Measurements from ENCODE around the gene GLDN.

GLDN gene

DNA sequence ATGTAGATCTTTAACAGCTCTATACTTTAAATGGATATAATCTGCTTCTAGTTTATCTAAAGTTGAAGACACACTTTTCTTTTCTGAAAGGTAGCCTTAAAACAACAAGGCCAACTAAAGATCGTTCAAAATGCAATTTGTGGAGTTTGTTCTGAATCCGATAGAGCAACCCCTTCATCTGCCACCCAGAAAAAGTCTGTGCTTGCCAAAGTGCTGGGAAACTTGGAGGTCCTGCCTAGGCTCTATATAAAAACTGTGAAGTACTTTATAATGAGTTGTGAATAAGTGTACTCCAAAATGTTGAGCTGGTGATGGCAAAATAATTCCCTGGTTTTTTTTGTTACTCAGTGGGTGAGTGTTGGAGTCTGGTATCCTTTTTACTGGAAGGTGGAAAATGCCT, 12.5 kb downstream of the GLDN start:
- DNase-seq (ENCODE audit: low spot score in 2 of 2) = no peak
- H3K4me3 ChIP-seq = no peak overlapping the region
- H3K9me3 ChIP-seq = no peaks in the 10 kb centered on the region
- in situ Hi-C loops (cut with MboI; ENCODE audit: low sequenced_read_pairs) = no loop called here
- no peaks in the 10 kb centered on the region for H3K36me3 ChIP-seq (replicated peaks)
- H3K27me3 ChIP-seq (ENCODE audit: low read depth) = no peaks in the 10 kb centered on the region
- H3K4me1 ChIP-seq = no peaks in the 10 kb centered on the region

DNA sequence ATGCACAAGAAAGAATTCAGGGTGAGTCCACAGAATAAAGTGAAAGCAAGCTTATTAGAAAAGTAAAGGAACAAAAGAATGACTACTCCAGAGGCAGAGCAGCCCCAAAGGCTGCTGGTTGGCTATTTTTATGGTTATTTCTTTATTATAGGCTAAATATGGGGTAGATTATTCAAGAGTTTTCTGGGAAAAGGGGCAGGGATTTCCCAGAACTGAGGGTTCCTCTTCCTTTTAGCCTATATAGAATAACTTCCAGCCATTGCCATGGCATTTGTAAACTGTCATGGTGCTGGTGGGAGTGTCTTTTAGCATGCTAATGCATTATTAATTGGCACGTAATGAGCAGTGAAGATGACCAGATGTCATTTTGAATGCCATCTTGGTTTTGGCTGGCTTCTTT, 13.6 kb downstream of the GLDN start:
- Histone ChIP-seq H3K27me3 (ENCODE audit: low read depth) (no peaks in the 10 kb centered on the region), H3K36me3 (replicated peaks) (no peaks in the 10 kb centered on the region), H3K4me3 (no peak overlapping the region), H3K9me3 (no peaks in the 10 kb centered on the region), H3K4me1 (no peaks in the 10 kb centered on the region)
- in situ Hi-C loops (cut with MboI; ENCODE audit: low sequenced_read_pairs) = no loop called here
- no peak for DNase-seq (ENCODE audit: low spot score in 2 of 2)

GRCh38 chr15:51356147-51356546, 14.7 kb downstream of the GLDN start:
- H3K9me3 ChIP-seq = no peaks in the 10 kb centered on the region
- no peaks in the 10 kb centered on the region for H3K27me3 ChIP-seq (ENCODE audit: low read depth)
- no peaks in the 10 kb centered on the region for H3K36me3 ChIP-seq (replicated peaks)
- no peak for DNase-seq (ENCODE audit: low spot score in 2 of 2)
- in situ Hi-C loops (cut with MboI; ENCODE audit: low sequenced_read_pairs) = no loop called here
- H3K4me1 ChIP-seq = no peaks in the 10 kb centered on the region
- no peak overlapping the region for H3K4me3 ChIP-seq

DNA sequence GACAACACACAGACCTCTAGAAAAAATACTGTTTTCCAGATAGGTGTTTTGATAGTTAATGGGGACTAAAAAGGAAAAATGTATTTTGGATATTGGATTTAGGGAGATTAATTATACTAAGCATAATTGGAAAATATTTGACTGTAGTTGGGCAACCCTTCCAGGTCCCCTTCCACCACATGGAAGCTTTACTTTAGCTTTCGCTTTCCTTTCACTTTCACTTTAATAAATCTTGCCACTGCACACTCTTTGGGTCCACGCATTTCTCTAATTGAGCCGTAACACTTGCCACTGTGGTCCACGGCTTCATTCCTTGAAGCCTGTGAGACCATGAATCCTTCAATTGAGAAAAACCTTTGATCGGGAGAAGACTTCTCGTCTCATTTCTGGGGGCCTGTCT, 15.5 kb downstream of the GLDN start:
- Histone ChIP-seq H3K4me3 (no peak overlapping the region), H3K4me1 (no peaks in the 10 kb centered on the region), H3K27me3 (ENCODE audit: low read depth) (no peaks in the 10 kb centered on the region), H3K36me3 (replicated peaks) (no peaks in the 10 kb centered on the region), H3K9me3 (no peaks in the 10 kb centered on the region)
- no peak for DNase-seq (ENCODE audit: low spot score in 2 of 2)
- in situ Hi-C loops (cut with MboI; ENCODE audit: low sequenced_read_pairs) = no loop called here

DNA sequence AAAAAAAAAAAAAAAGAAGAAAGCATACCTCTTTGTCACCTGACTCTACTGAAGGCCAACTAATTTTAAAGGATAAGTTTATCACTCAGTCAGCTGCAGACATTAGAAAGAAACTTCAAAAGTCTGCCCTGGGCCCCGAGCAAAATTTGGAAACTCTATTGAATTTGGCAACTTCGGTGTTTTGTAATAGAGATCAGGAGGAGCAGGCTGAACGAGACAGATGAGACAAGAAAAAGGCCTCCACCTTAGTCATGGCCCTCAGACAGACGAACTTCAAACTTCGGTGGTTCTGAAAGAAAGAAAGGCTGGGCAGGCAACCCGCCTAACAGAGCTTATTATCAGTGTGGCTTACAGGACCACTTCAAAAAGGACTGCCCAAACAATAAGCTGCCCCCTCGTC, 18.5 kb downstream of the GLDN start:
- Histone ChIP-seq H3K9me3 (no peaks in the 10 kb centered on the region), H3K36me3 (replicated peaks) (no peaks in the 10 kb centered on the region), H3K27me3 (ENCODE audit: low read depth) (no peaks in the 10 kb centered on the region), H3K4me1 (no peaks in the 10 kb centered on the region), H3K4me3 (no peak overlapping the region)
- in situ Hi-C loops (cut with MboI; ENCODE audit: low sequenced_read_pairs) = no loop called here
- no peak for DNase-seq (ENCODE audit: low spot score in 2 of 2)

DNA sequence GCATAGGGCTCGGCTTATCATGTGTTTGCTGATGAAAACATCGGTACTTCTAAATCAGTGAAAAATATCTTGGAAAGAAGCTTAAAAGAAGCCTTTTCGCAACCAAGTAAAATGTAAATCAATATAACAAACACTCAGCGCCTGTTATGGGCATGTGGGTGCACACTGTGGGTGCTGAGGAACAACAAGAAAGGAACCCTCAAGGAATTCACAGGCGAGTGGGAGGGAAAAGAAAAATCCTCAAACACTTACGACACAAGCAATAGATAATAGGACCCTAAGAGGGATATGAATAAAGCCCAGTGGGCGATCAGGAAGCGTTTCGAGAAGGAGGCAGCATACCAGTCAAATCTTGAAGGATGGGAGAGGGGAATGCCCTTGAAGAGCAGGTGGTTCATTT, 21.9 kb downstream of the GLDN start:
- Histone ChIP-seq H3K36me3 (replicated peaks) (no peaks in the 10 kb centered on the region), H3K4me1 (no peaks in the 10 kb centered on the region), H3K27me3 (ENCODE audit: low read depth) (peaks cover 3% of the 10 kb centered on the region; the same call in 1 of the 2 replicates), H3K4me3 (no peak overlapping the region), H3K9me3 (no peaks in the 10 kb centered on the region)
- in situ Hi-C loops (cut with MboI; ENCODE audit: low sequenced_read_pairs) = no loop called here
- no peak for DNase-seq (ENCODE audit: low spot score in 2 of 2)

GRCh38 chr15:51365417-51365816, 24.0 kb downstream of the GLDN start:
- H3K27me3 ChIP-seq (ENCODE audit: low read depth) = peaks cover 3% of the 10 kb centered on the region; the same call in 1 of the 2 replicates
- in situ Hi-C loops (cut with MboI; ENCODE audit: low sequenced_read_pairs) = no loop called here
- H3K36me3 ChIP-seq (replicated peaks) = no peaks in the 10 kb centered on the region
- H3K4me1 ChIP-seq = no peaks in the 10 kb centered on the region
- DNase-seq (ENCODE audit: low spot score in 2 of 2) = no peak
- H3K4me3 ChIP-seq = no peak overlapping the region
- no peaks in the 10 kb centered on the region for H3K9me3 ChIP-seq

DNA sequence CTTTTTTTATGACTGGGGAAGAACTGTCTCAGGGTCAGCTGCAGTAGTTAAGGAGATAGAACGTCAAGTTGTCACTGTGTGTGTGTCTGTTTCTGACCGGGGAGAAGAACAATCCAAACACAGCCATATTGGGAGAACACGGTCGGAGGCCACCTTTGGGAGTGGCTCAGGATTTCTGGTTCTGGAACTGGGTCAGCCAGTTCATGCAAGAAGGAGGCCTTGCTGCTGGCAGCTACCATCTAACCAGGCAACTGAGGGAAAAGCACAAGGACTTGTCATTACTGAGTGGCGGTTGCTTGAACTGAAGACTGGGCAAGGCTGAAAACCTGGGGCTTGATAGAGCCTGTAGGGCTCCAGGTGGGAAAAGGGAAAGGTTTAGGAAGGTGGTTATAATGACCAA, 24.6 kb downstream of the GLDN start:
- Histone ChIP-seq H3K4me3 (no peak overlapping the region), H3K4me1 (no peaks in the 10 kb centered on the region), H3K27me3 (ENCODE audit: low read depth) (peaks cover 3% of the 10 kb centered on the region; the same call in 1 of the 2 replicates), H3K36me3 (replicated peaks) (no peaks in the 10 kb centered on the region), H3K9me3 (no peaks in the 10 kb centered on the region)
- in situ Hi-C loops (cut with MboI; ENCODE audit: low sequenced_read_pairs) = no loop called here
- no peak for DNase-seq (ENCODE audit: low spot score in 2 of 2)

DNA sequence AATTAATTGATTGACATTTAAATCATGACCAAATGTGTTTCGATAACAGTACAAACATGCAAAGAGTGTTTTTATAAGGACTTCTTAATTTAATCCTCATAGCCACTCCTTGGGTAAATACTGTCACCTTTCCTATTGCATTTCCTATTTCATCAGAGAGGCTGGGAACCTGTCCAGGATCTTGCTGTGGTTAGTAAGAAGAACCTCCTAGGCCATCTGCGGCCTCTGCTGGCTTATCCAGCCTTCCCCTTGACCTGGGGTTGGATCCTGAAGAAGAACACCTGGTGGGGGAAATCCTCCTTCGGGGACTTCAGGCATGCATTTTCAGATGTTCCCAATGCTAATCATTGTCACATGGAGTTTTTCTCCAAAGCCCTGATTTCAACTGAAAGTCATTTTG, 25.5 kb downstream of the GLDN start:
- Histone ChIP-seq H3K9me3 (no peaks in the 10 kb centered on the region), H3K27me3 (ENCODE audit: low read depth) (peaks cover 3% of the 10 kb centered on the region; the same call in 1 of the 2 replicates), H3K4me1 (no peaks in the 10 kb centered on the region), H3K4me3 (no peak overlapping the region), H3K36me3 (replicated peaks) (no peaks in the 10 kb centered on the region)
- in situ Hi-C loops (cut with MboI; ENCODE audit: low sequenced_read_pairs) = no loop called here
- DNase-seq (ENCODE audit: low spot score in 2 of 2) = no peak

GRCh38 chr15:51367322-51367976, 26.0 kb downstream of the GLDN start:
- Histone ChIP-seq H3K9me3 (no peaks in the 10 kb centered on the region), H3K36me3 (replicated peaks) (no peaks in the 10 kb centered on the region), H3K27me3 (ENCODE audit: low read depth) (peaks cover 3% of the 10 kb centered on the region; the same call in 1 of the 2 replicates), H3K4me1 (no peaks in the 10 kb centered on the region), H3K4me3 (no peak overlapping the region)
- DNase-seq (ENCODE audit: low spot score in 2 of 2) = no peak
- in situ Hi-C loops (cut with MboI; ENCODE audit: low sequenced_read_pairs) = no loop called here

DNA sequence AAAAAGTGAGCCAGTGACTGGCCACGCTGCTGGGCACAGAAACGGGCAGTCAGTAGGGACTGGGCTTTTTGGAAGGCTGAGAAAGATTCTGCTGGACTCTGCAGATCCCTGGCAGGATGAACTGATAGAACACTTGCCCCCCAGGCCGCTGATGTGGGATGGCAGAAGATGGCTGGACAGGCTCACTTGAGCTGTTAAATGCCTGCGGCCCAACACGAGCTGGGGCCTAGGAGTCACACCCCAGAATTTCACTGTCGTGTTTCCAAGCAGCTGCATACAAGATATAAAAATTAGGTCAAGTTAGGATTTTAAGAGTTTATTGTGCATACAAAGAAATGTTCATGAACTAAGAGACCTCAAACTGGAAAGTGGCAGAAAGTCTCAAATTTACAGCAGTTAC, 26.9 kb downstream of the GLDN start:
- no peaks in the 10 kb centered on the region for H3K36me3 ChIP-seq (replicated peaks)
- H3K4me3 ChIP-seq = no peak overlapping the region
- peaks cover 3% of the 10 kb centered on the region; the same call in 1 of the 2 replicates for H3K27me3 ChIP-seq (ENCODE audit: low read depth)
- no peaks in the 10 kb centered on the region for H3K4me1 ChIP-seq
- no peaks in the 10 kb centered on the region for H3K9me3 ChIP-seq
- no peak for DNase-seq (ENCODE audit: low spot score in 2 of 2)
- in situ Hi-C loops (cut with MboI; ENCODE audit: low sequenced_read_pairs) = no loop called here

DNA sequence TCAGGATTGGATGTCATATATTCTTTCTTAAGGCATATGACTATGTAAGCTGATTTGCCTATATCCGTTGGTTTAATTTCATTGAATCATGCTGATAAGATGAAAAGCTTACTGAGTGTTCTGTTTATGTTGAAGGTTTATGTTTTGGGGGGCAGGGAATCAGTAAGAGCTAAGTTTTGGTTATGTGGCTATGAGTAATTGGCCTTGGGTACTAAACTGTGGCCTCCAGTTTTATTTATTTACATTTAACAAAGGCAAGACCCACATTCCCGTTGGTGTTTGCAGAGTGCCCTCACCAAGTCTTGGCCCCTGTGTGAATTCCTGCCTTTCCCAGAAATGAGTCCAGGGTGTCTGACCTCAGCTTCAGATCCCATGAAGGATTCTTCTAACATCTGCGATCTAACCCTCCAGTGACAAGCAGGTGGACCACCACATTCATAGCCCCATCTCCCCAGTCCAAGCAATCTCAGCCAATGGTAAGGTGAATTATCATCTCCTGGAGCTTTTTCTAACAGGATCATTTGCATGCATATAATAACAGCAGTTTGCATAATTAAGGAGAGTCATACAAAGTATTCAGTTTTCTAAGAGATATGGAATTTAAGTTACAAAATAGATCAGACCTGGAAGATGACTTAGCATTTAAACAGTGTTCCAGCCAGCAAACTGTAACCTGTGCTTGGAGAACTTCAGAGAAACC, 27.4 kb downstream of the GLDN start:
- H3K27me3 ChIP-seq (ENCODE audit: low read depth) = peaks cover 3% of the 10 kb centered on the region; the same call in 1 of the 2 replicates
- in situ Hi-C loops (cut with MboI; ENCODE audit: low sequenced_read_pairs) = no loop called here
- H3K9me3 ChIP-seq = no peaks in the 10 kb centered on the region
- no peaks in the 10 kb centered on the region for H3K36me3 ChIP-seq (replicated peaks)
- H3K4me1 ChIP-seq = no peaks in the 10 kb centered on the region; the same call in 1 of the 2 replicates
- H3K4me3 ChIP-seq = no peak overlapping the region
- no peak for DNase-seq (ENCODE audit: low spot score in 2 of 2)

GRCh38 chr15:51369451-51369761, 28.0 kb downstream of the GLDN start:
- in situ Hi-C loops (cut with MboI; ENCODE audit: low sequenced_read_pairs) = no loop called here
- no peak for DNase-seq (ENCODE audit: low spot score in 2 of 2)

GRCh38 chr15:51371266-51371665, 29.8 kb downstream of the GLDN start:
- in situ Hi-C loops (cut with MboI; ENCODE audit: low sequenced_read_pairs) = no loop called here
- Histone ChIP-seq H3K27me3 (ENCODE audit: low read depth) (no peaks in the 10 kb centered on the region), H3K36me3 (replicated peaks) (no peaks in the 10 kb centered on the region)

More at GRCh38 chr15:51369451-51369761, 28.0 kb downstream of the GLDN start:
- H3K4me3 ChIP-seq = no peak overlapping the region
- no peaks in the 10 kb centered on the region for H3K9me3 ChIP-seq
- peaks cover 3% of the 10 kb centered on the region; the same call in 1 of the 2 replicates for H3K27me3 ChIP-seq (ENCODE audit: low read depth)
- no peaks in the 10 kb centered on the region; the same call in 1 of the 2 replicates for H3K4me1 ChIP-seq
- no peaks in the 10 kb centered on the region for H3K36me3 ChIP-seq (replicated peaks)

More at GRCh38 chr15:51371266-51371665, 29.8 kb downstream of the GLDN start:
- Histone ChIP-seq H3K4me1 (no peaks in the 10 kb centered on the region; the same call in 1 of the 2 replicates), H3K4me3 (no peak overlapping the region), H3K9me3 (no peaks in the 10 kb centered on the region)
- DNase-seq (ENCODE audit: low spot score in 2 of 2) = no peak

Measured in HAP-1 (cell line).